GM18508 (cell line): ENCODE results near the gene DDR2.

Experiments
- ATAC-seq: cut with Tn5 transposase; IDR thresholded peaks from one replicate; pipeline ENCODE4 v1.9.1; 2021; ENCODE audit warnings: moderate number of reproducible peaks; ENCODE audit not compliant: insufficient read depth, unreplicated experiment

The DDR2 gene

GRCh38 chr1:162667381-162668080, 35.3 kb downstream of the DDR2 start:
- ATAC-seq: no peak

- ATAC-seq: no peak
These were observed 38.8 kb downstream of the DDR2 start for GRCh38 chr1:162670928-162671663.

- no peak for ATAC-seq
These were observed 39.6 kb downstream of the DDR2 start for GRCh38 chr1:162671664-162672410.

GRCh38 chr1:162672622-162673260, 40.5 kb downstream of the DDR2 start:
- no peak for ATAC-seq

- no peak for ATAC-seq
These were observed 41.9 kb downstream of the DDR2 start for GRCh38 chr1:162674034-162674608.

- no peak for ATAC-seq
These were observed 43.8 kb downstream of the DDR2 start for GRCh38 chr1:162676087-162676486.

- no peak for ATAC-seq
These were observed 44.5 kb downstream of the DDR2 start for GRCh38 chr1:162676750-162677149.

- ATAC-seq: no peak
These were observed 45.5 kb downstream of the DDR2 start for GRCh38 chr1:162677607-162678371.

- ATAC-seq: no peak
These were observed 46.2 kb downstream of the DDR2 start for GRCh38 chr1:162678439-162678838.

- ATAC-seq: no peak
These were observed 47.0 kb downstream of the DDR2 start for GRCh38 chr1:162679298-162679697.

GRCh38 chr1:162680419-162681121, 48.3 kb downstream of the DDR2 start:
- ATAC-seq: no peak

- ATAC-seq: no peak
These were observed 48.8 kb downstream of the DDR2 start for GRCh38 chr1:162681122-162681436.

- no peak for ATAC-seq
These were observed 49.8 kb downstream of the DDR2 start for GRCh38 chr1:162682013-162682419.

GRCh38 chr1:162687870-162688269, 55.6 kb downstream of the DDR2 start:
- ATAC-seq: no peak

GRCh38 chr1:162688521-162688920, 56.3 kb downstream of the DDR2 start:
- ATAC-seq: no peak

- ATAC-seq: no peak
These were observed 56.7 kb downstream of the DDR2 start for GRCh38 chr1:162688931-162689330.

GRCh38 chr1:162689745-162690671, 57.7 kb downstream of the DDR2 start:
- no peak for ATAC-seq
